TTC549 (cell line): ENCODE results near the gene TMCC2.

Source experiments
- FAIRE-seq: peaks from 2 replicates; lab custom pipeline; 2012; peaks lifted over from hg19 to GRCh38; lab: Jason Lieb, UNC

TMCC2 gene

GRCh38 chr1:205240118-205240517, 12.4 kb downstream of the TMCC2 start:
- no peak for FAIRE-seq

GRCh38 chr1:205240569-205240968, 12.8 kb downstream of the TMCC2 start:
- FAIRE-seq, result no peak

- no peak for FAIRE-seq
These were observed 13.8 kb downstream of the TMCC2 start for GRCh38 chr1:205241366-205242030.

GRCh38 chr1:205243350-205244191, 15.8 kb downstream of the TMCC2 start:
- no peak for FAIRE-seq

- no peak for FAIRE-seq
These were observed 16.6 kb downstream of the TMCC2 start for GRCh38 chr1:205244384-205244783.

GRCh38 chr1:205245096-205245495, 17.4 kb downstream of the TMCC2 start:
- FAIRE-seq, result no peak

- FAIRE-seq, result no peak
These were observed 18.8 kb downstream of the TMCC2 start for GRCh38 chr1:205246351-205247119.

- no peak for FAIRE-seq
These were observed 19.6 kb downstream of the TMCC2 start for GRCh38 chr1:205247130-205247921.

- no peak for FAIRE-seq
These were observed 21.3 kb downstream of the TMCC2 start for GRCh38 chr1:205248793-205249601.

- no peak for FAIRE-seq
These were observed 21.9 kb downstream of the TMCC2 start for GRCh38 chr1:205249651-205250050.

GRCh38 chr1:205250699-205251098, 23.0 kb downstream of the TMCC2 start:
- no peak for FAIRE-seq

GRCh38 chr1:205251576-205251975, 23.8 kb downstream of the TMCC2 start:
- no peak for FAIRE-seq

- FAIRE-seq, result peak; percentile 89
These were observed 28.4 kb downstream of the TMCC2 start for GRCh38 chr1:205255941-205256780.

GRCh38 chr1:205256951-205257625, 29.3 kb downstream of the TMCC2 start:
- FAIRE-seq, result no peak

GRCh38 chr1:205257735-205258134, 30.0 kb downstream of the TMCC2 start:
- no peak for FAIRE-seq

GRCh38 chr1:205258261-205258691, 30.5 kb downstream of the TMCC2 start:
- no peak for FAIRE-seq

- no peak for FAIRE-seq
These were observed 31.0 kb downstream of the TMCC2 start for GRCh38 chr1:205258719-205259118.

- no peak for FAIRE-seq
These were observed 31.6 kb downstream of the TMCC2 start for GRCh38 chr1:205259324-205259832.

GRCh38 chr1:205259998-205260397, 32.3 kb downstream of the TMCC2 start:
- FAIRE-seq, result no peak
